Duodenal mucosa (tissue), 2 donors: ENCODE data around the gene HYAL1.

Experiments used
- H3K27ac ChIP-seq: one replicate; pipeline ENCODE4 v1.7.0; 2013; ENCODE audit warnings: low read depth, low read length
- H3K27me3 ChIP-seq, 2 donors: one replicate each; pipeline ENCODE4 v1.7.0; 2013; ENCODE audit warnings: low read length in 2 of 2, control low read depth in 1 of 2; ENCODE audit not compliant: insufficient read depth in 2 of 2, control insufficient read depth in 1 of 2
- H3K36me3 ChIP-seq, 2 donors: one replicate each; pipeline ENCODE4 v1.7.0; 2013; ENCODE audit warnings: low read length in 2 of 2, control low read depth in 1 of 2; ENCODE audit not compliant: insufficient read depth in 2 of 2, control insufficient read depth in 1 of 2
- H3K4me1 ChIP-seq, 2 donors: one replicate each; pipeline ENCODE4 v1.7.0; 2013; ENCODE audit warnings: low read length in 2 of 2, control low read depth in 1 of 2; ENCODE audit not compliant: insufficient read depth in 2 of 2, control insufficient read depth in 1 of 2
- H3K4me3 ChIP-seq, 2 donors: one replicate each; pipeline ENCODE4 v1.7.0; 2013; ENCODE audit warnings: low read length in 2 of 2, low read depth in 1 of 2
- H3K9ac ChIP-seq, 2 donors: one replicate each; pipeline ENCODE4 v1.7.0; 2013; ENCODE audit warnings: low read length in 2 of 2, low read depth in 1 of 2
- H3K9me3 ChIP-seq, 2 donors: one replicate each; pipeline ENCODE4 v1.7.0; 2013; ENCODE audit warnings: low read length in 2 of 2, control low read depth in 1 of 2; ENCODE audit not compliant: control insufficient read depth in 1 of 2

HYAL1 gene

GRCh38 chr3:50268276-50268675, 35.1 kb downstream of the HYAL1 start:
- Histone ChIP-seq H3K4me3 (peak overlapping the region; percentile 10 to 74), H3K4me1 (peaks cover 68 to 77% of the 10 kb centered on the region in 2 donors), H3K27ac (peak overlapping the region; percentile 69)

GRCh38 chr3:50267280-50267913, 36.0 kb downstream of the HYAL1 start:
- Histone ChIP-seq H3K9ac (peak overlapping the region; percentile 79 to 91), H3K4me1 (peaks cover 64 to 73% of the 10 kb centered on the region in 2 donors), H3K4me3 (peak overlapping the region; percentile 67 to 74)

More at GRCh38 chr3:50268276-50268675, 35.1 kb downstream of the HYAL1 start:
- Histone ChIP-seq H3K9ac (peak overlapping the region; percentile 66 to 91), H3K27me3 (no peaks in the 10 kb centered on the region), H3K9me3 (no peaks in the 10 kb centered on the region), H3K36me3 (no peaks in the 10 kb centered on the region)

GRCh38 chr3:50266836-50267235, 36.5 kb downstream of the HYAL1 start:
- Histone ChIP-seq H3K9me3 (no peaks in the 10 kb centered on the region), H3K27me3 (no peaks in the 10 kb centered on the region), H3K4me1 (peaks cover 62 to 69% of the 10 kb centered on the region in 2 donors), H3K9ac (peak overlapping the region; percentile 79 to 91), H3K36me3 (no peaks in the 10 kb centered on the region), H3K4me3 (peak overlapping the region; percentile 62 to 67), H3K27ac (peak overlapping the region; percentile 69)

More at GRCh38 chr3:50267280-50267913, 36.0 kb downstream of the HYAL1 start:
- Histone ChIP-seq H3K9me3 (no peaks in the 10 kb centered on the region), H3K27ac (peak overlapping the region; percentile 69), H3K27me3 (no peaks in the 10 kb centered on the region), H3K36me3 (no peaks in the 10 kb centered on the region)

DNA sequence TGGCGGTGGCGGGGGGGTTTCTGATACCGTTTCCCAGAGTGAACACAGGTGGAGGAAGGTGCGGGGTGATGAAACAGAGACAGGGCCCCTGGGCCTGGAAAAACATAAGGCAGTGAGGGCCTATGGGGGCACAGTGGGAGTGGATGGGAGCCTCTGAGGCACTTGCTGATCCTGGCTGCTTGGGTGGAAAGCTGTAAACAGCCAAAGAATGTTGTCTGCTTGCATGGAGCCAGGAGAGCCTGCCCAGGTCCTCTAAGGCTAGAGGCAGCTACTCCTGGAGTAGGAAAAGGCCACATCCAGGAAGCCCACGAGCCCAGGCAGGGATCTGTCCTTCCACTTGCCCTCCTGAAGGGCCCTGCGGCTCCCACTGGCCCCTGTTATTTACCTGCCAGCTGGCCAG, 37.4 kb downstream of the HYAL1 start:
- no peaks in the 10 kb centered on the region for H3K27me3 ChIP-seq
- no peaks in the 10 kb centered on the region for H3K9me3 ChIP-seq
- H3K27ac ChIP-seq, result peak overlapping the region; percentile 82
- H3K36me3 ChIP-seq, result no peaks in the 10 kb centered on the region
- peak overlapping the region in 1 of 2 donors; percentile 62 for H3K4me3 ChIP-seq
- peak overlapping the region; percentile 43 to 91 for H3K9ac ChIP-seq
- H3K4me1 ChIP-seq, result peaks cover 55 to 63% of the 10 kb centered on the region in 2 donors

DNA sequence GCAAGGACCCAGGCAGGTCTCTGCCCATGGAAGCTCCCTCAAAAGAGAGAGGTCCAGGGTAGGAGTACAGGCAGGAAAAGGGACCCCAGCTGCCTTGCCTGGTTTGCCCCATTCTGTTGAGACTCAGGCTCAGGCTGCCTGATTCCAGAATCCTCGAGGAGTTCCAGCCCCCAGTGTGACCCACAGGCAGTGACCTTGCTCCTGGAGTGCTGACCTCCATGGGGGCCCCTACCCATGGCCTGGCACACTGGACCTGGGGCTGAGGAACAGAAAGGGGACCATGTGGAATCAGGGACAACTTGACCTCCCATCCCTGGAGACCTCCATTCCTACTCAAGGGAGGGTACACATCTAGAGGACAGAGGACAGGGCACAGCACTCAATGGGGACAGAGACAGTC, 37.8 kb downstream of the HYAL1 start:
- H3K4me1 ChIP-seq, result peaks cover 55 to 63% of the 10 kb centered on the region in 2 donors
- no peak overlapping the region for H3K4me3 ChIP-seq
- H3K27me3 ChIP-seq, result no peaks in the 10 kb centered on the region
- H3K9me3 ChIP-seq, result no peaks in the 10 kb centered on the region
- H3K36me3 ChIP-seq, result no peaks in the 10 kb centered on the region
- H3K9ac ChIP-seq, result peak overlapping the region in 1 of 2 donors; percentile 36
- H3K27ac ChIP-seq, result peak overlapping the region; percentile 82

DNA sequence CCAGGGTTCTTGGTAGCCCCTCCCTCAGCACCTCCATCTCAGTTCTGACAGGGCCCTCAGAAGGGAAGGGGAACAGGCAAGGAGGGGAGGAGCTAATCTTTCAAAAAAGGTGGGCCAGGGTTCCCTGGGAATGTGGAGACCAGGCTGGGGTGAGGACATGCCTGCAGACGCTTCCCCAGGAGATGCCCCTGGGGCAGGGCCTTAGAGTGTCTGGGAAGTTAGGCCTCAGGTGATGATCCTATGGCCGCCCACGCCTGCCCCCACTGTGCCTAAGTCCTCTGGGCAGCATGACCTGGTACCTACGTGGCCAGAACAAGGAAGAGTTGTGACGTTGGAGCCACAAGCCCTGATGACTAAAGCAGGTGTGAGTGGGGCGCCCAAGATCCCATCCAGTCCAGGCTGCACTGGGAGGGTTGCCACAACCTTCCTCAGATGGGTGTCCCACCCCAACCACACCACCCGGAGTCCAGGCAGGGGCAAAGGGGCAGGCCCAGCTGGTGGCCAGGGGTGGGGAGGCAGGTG, 38.3 kb downstream of the HYAL1 start:
- Histone ChIP-seq H3K27me3 (no peaks in the 10 kb centered on the region), H3K4me3 (no peak overlapping the region), H3K36me3 (no peaks in the 10 kb centered on the region), H3K4me1 (peaks cover 54 to 60% of the 10 kb centered on the region in 2 donors), H3K27ac (peak overlapping the region; percentile 82), H3K9ac (peak overlapping the region; percentile 26 to 36), H3K9me3 (no peaks in the 10 kb centered on the region)

DNA sequence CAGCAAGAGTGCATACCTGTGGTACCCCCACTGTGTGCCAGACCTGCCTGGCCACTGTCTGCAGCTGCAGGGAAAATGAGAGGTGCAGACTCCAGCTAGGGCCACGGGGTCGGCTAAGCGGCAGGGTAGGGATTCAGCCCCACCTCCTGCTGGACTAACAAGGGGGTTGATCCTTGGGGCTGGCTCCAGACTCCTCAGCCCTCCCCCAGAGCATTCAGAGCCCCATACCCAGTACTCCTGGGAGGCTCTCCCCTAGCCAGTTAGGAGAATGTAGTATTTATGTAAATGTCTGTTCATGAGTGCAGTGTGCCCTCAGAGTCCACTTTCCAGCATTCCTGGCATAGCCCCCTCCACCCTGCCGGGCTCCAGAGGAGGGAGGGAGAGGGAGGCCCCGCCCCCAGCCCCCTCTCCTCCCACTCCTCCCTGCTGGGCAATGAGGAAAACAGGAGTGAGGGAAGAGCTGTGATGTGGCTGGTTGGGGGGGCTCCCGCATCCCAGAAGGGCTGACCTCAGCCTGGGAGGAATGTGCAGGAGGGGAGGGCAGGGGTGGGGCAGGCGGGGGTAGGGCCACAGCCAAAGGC, 38.9 kb downstream of the HYAL1 start:
- peaks cover 58 to 59% of the 10 kb centered on the region in 2 donors for H3K4me1 ChIP-seq
- peak overlapping the region; percentile 54 for H3K27ac ChIP-seq
- no peaks in the 10 kb centered on the region for H3K27me3 ChIP-seq
- H3K9ac ChIP-seq, result peak overlapping the region; percentile 20 to 26
- H3K36me3 ChIP-seq, result no peaks in the 10 kb centered on the region
- H3K9me3 ChIP-seq, result no peaks in the 10 kb centered on the region
- H3K4me3 ChIP-seq, result no peak overlapping the region

- H3K4me1 ChIP-seq, result peaks cover 56 to 58% of the 10 kb centered on the region in 2 donors
- no peaks in the 10 kb centered on the region for H3K27me3 ChIP-seq
- no peaks in the 10 kb centered on the region for H3K9me3 ChIP-seq
- H3K27ac ChIP-seq, result peak overlapping the region; percentile 54
- H3K9ac ChIP-seq, result peak overlapping the region in 1 of 2 donors; percentile 20
- no peak overlapping the region for H3K4me3 ChIP-seq
- H3K36me3 ChIP-seq, result no peaks in the 10 kb centered on the region
Observed at GRCh38 chr3:50263478-50264382, 39.6 kb downstream of the HYAL1 start.

DNA sequence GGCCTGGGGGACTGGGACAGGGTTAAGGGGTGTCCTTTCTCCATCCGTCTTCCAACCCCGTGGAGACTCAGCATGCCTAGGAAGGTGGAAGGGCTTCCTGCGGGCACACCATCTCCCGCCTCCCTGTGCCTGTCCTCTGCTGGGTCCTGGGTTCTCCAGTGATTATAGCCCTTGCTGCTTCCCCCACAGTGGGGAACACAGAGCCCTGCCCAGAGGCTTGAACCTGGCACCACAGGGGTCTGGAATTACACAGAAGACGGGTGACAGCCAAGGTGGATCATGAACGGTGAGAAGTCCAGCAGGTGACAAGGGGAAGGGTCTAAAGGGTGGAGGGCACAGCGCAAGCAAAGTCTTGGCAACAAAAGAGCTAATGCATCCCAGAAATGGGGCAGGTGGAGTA, 40.6 kb downstream of the HYAL1 start:
- H3K27me3 ChIP-seq, result no peaks in the 10 kb centered on the region
- H3K9ac ChIP-seq, result no peak overlapping the region
- H3K9me3 ChIP-seq, result no peaks in the 10 kb centered on the region
- no peak overlapping the region for H3K4me3 ChIP-seq
- no peak overlapping the region for H3K27ac ChIP-seq
- H3K4me1 ChIP-seq, result peaks cover 47 to 48% of the 10 kb centered on the region in 2 donors
- H3K36me3 ChIP-seq, result peaks cover 4 to 5% of the 10 kb centered on the region in 2 donors
